ENCODE results near the gene TUBGCP2. TPM values are rescaled to one million over a fixed set of nuclear protein-coding genes. Genes with fewer than 3 reads are reported as not detected.
A peak's percentile ranks its signal among the peaks of the same experiment; 100 is the strongest.

The TUBGCP2 gene
- total RNA-seq, 4 donors from 2014 or later: 41.1 to 75.7 (median 43.5) TPM

GRCh38 chr10:133309720-133310398, 1.2 kb upstream of the TUBGCP2 start:
- intact Hi-C loops (cut with DNase I; ENCODE audit: low total_unique reads): no loop called here
- WGBS, 2 donors: 87 to 90% methylated on average over 31 to 33 of the region's 33 CpGs
- TF ChIP-seq, protein P1, sequence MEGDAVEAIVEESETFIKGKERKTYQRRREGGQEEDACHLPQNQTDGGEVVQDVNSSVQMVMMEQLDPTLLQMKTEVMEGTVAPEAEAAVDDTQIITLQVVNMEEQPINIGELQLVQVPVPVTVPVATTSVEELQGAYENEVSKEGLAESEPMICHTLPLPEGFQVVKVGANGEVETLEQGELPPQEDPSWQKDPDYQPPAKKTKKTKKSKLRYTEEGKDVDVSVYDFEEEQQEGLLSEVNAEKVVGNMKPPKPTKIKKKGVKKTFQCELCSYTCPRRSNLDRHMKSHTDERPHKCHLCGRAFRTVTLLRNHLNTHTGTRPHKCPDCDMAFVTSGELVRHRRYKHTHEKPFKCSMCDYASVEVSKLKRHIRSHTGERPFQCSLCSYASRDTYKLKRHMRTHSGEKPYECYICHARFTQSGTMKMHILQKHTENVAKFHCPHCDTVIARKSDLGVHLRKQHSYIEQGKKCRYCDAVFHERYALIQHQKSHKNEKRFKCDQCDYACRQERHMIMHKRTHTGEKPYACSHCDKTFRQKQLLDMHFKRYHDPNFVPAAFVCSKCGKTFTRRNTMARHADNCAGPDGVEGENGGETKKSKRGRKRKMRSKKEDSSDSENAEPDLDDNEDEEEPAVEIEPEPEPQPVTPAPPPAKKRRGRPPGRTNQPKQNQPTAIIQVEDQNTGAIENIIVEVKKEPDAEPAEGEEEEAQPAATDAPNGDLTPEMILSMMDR (IDR thresholded peaks at IDR 0.05): no peak
- no peak for TF ChIP-seq POLR2A (IDR thresholded peaks at IDR 0.05)
- no peak overlapping the region for H3K4me3 ChIP-seq (ENCODE audit: low read depth, poor library complexity, severe bottlenecking)
- no peak for DNase-seq (ENCODE audit: low spot score in 2 of 2)

DNA sequence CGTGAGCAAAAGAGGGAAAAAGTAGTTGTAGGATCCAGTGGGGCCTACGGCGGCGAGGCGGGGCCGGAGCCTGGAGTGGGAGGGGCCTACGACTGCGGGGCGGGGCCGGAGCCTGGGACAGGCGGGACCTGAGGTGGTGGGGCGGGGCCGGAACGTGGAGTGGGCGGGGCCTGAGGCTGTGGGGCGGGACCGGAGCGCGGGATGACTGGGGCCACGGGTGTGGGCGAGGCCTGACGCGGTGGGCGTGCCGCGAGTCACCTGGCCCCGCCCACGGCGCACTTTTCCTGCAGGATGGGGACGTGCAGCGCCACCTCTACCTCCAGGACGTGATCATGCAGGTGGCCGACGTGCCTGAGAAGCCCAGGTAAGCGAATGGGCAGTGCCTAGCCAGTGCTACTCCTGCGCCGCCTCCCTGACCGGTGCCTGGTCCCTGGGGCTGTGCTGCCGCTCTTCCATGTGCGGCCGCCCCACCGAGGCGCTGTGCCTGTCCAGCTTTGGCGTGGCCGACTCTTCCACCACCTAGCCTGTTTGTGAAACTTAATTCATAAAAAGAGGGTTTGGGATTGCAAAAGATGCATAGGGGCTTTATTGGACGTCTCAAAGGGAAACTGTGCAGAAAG, 538 bp upstream of the TUBGCP2 start:
- WGBS, 2 donors: 24 to 36% methylated on average over 30 to 46 of the region's 46 CpGs
- peak overlapping the region; percentile 88 for H3K4me3 ChIP-seq (ENCODE audit: low read depth, poor library complexity, severe bottlenecking)
- intact Hi-C loops (cut with DNase I; ENCODE audit: low total_unique reads): no loop called here
- TF ChIP-seq POLR2A (IDR thresholded peaks at IDR 0.05): no peak
- TF ChIP-seq, protein P1 (IDR thresholded peaks at IDR 0.05): no peak
- peak; percentile 90 to 98 for DNase-seq (ENCODE audit: low spot score in 2 of 2)

DNA sequence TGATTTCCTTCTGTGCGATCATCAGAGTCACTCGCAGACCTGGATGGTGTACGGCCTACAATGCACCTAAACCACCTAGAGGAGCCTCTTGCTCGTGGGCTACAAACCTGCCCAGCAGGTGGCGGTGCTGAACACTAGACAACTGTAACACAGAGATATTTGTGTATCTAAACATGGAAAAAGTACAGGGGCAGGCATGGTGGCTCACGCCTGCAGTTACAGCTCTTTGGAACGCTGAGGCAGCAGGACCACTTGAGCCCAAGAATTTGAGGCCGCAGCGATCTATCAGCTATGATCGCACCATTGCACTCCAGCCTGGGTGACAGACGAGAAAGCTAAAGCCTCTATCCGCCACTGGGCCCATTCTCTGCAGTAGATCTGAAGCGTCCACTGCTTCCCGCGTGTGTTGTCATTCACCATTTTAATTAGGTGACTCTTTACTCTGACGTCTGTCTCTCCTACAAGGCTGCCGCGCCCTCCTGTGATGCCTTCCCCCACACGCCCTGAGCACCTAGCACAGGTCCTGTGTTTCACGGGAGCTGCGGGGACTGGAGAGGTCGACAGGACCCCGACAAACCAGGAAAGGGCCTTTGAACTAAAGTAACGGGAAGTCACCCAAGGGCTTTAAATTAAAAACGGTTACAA, 774 bp downstream of the TUBGCP2 start:
- H3K4me3 ChIP-seq (ENCODE audit: low read depth, poor library complexity, severe bottlenecking): peak overlapping the region; percentile 88
- intact Hi-C loops (cut with DNase I; ENCODE audit: low total_unique reads): no loop called here
- TF ChIP-seq, protein P1 (IDR thresholded peaks at IDR 0.05): no peak
- no peak for TF ChIP-seq POLR2A (IDR thresholded peaks at IDR 0.05)
- WGBS, 2 donors: 1 to 3% methylated on average over 25 of the region's 25 CpGs
- DNase-seq (ENCODE audit: low spot score in 2 of 2): peak; percentile 71 to 95

GRCh38 chr10:133306941-133307379, 1.7 kb downstream of the TUBGCP2 start:
- no peak for DNase-seq (ENCODE audit: low spot score in 2 of 2)
- no peak for TF ChIP-seq POLR2A (IDR thresholded peaks at IDR 0.05)
- TF ChIP-seq, protein P1 (IDR thresholded peaks at IDR 0.05): no peak
- intact Hi-C loops (cut with DNase I; ENCODE audit: low total_unique reads): no loop called here
- H3K4me3 ChIP-seq (ENCODE audit: low read depth, poor library complexity, severe bottlenecking): no peak overlapping the region
- WGBS, 2 donors: 85 to 88% methylated on average over 17 of the region's 17 CpGs

DNA sequence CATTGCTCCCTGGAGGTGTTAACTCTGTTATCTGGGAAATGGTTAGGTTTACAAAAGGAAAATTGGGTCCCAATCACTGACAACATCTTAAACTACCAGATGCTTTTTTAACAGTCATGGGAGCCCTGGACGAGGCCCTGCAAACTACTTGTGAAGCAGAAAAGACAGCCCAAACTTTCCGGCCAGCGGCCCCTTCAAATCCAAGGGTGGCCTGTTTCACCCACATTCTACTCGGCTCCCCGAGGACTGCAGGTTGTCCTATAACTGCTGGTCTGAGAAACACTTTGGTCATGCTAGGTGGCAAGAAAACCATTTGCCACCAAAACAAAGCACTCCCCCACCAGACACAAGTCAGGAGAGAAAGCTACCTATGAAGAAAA, 2.6 kb downstream of the TUBGCP2 start:
- intact Hi-C loops (cut with DNase I; ENCODE audit: low total_unique reads): no loop called here
- no peak for DNase-seq (ENCODE audit: low spot score in 2 of 2)
- WGBS, 2 donors: 93 to 95% methylated on average over 5 of the region's 5 CpGs
- TF ChIP-seq POLR2A (IDR thresholded peaks at IDR 0.05): no peak
- TF ChIP-seq, protein P1 (IDR thresholded peaks at IDR 0.05): no peak
- no peak overlapping the region for H3K4me3 ChIP-seq (ENCODE audit: low read depth, poor library complexity, severe bottlenecking)
